K562 (cell line): Measurements from ENCODE around the gene VPS37D. TPM values are rescaled to one million over a fixed set of nuclear protein-coding genes. Genes with fewer than 3 reads are reported as not detected.

Experiments
- ATAC-seq: fragments of 200-7000 bp; cut with Tn5 transposase; 3 replicates; pipeline ENCODE4 v1.9.1; 2020; ENCODE audit warnings: moderate library complexity
- BruUV-seq: library from RNA; stranded (reverse); fragments of 400-500 nt; replicated peaks from 2 replicates; lab custom pipeline; 2021; lab: Mats Ljungman, UMichigan
- CTCF ChIA-PET: fragments of 300-600 bp; formaldehyde crosslinking; extraction: SDS; loops from one replicate; lab custom pipeline; 2021; ENCODE audit warnings: low intra/inter-chr PET ratio; lab: Yijun Ruan, JAX
- POLR2A ChIA-PET: fragments of 300-600, 350-650 bp; sonication (Branson Sonifier 250); formaldehyde crosslinking; extraction: SDS; loops from one replicate; lab custom pipeline; 2021; ENCODE audit warnings: antibody characterized with exemption, inconsistent platforms; lab: Yijun Ruan, JAX
- DNase-seq, 4 experiments: peaks; one replicate each; pipeline versions ENCODE4 v3.0.0 to v3.0.0-alpha.2; 2011 to 2018; ENCODE audit warnings: low spot score in 3 of 4, mixed read lengths in 3 of 4; ENCODE audit errors: extremely low read depth in 1 of 4
- FAIRE-seq: peaks from 2 replicates; lab custom pipeline; 2011; peaks lifted over from hg19 to GRCh38; lab: Jason Lieb, UNC
- H2AFZ ChIP-seq: 2 replicates; pipeline ENCODE4 v1.6.0; 2011; ENCODE audit warnings: low read depth, low read length, control low read depth, inconsistent platforms
- H3K27ac ChIP-seq: fragments of 200-600 bp; 3 replicates; pipeline ENCODE4 v1.8.0; 2011; ENCODE audit warnings: low read depth, mild to moderate bottlenecking, control low read depth, inconsistent platforms, low read length, moderate library complexity, mixed read lengths; ENCODE audit errors: extremely low read depth
- H3K27me3 ChIP-seq, 2 experiments: fragments of 300-600 bp in 1 of 2; 2 replicates in 1 of 2; 3 replicates in 1 of 2; pipeline versions ENCODE4 v1.6.0 to v1.8.0; 2011; ENCODE audit warnings: inconsistent platforms in 2 of 2, low read length in 2 of 2, mild to moderate bottlenecking in 1 of 2, mixed read lengths in 1 of 2, moderate library complexity in 1 of 2; ENCODE audit not compliant: control insufficient read depth in 2 of 2, insufficient read depth in 2 of 2
- H3K36me3 ChIP-seq: fragments of 300-600 bp; 3 replicates; pipeline ENCODE4 v1.8.0; 2011; ENCODE audit warnings: mild to moderate bottlenecking, low read length, inconsistent platforms; ENCODE audit not compliant: control insufficient read depth, insufficient read depth
- H3K4me1 ChIP-seq, 2 experiments: fragments of 200-600 bp in 1 of 2; replicated peaks in 1 of 2; 2 replicates in 1 of 2; 3 replicates in 1 of 2; pipeline versions ENCODE4 v1.5.1 to v1.8.0; 2011; ENCODE audit warnings: inconsistent platforms in 2 of 2, low read length in 2 of 2, mild to moderate bottlenecking in 1 of 2, mixed read lengths in 1 of 2, moderate library complexity in 1 of 2; ENCODE audit not compliant: control insufficient read depth in 2 of 2, insufficient read depth in 2 of 2
- H3K4me2 ChIP-seq: 2 replicates; pipeline ENCODE4 v1.6.1; 2011; ENCODE audit warnings: low read length, control low read depth, inconsistent platforms, mixed read lengths; ENCODE audit not compliant: insufficient read depth
- H3K4me3 ChIP-seq: fragments of 200-600 bp; sonication (generic), shearing (Covaris generic); 2 replicates; pipeline ENCODE4 v1.5.1; 2016; ENCODE audit warnings: control low read depth, inconsistent platforms
- H3K79me2 ChIP-seq: fragments of 200-600 bp; 3 replicates; pipeline ENCODE4 v1.8.0; 2011; ENCODE audit warnings: low read length, inconsistent platforms; ENCODE audit not compliant: control insufficient read depth, insufficient read depth
- H3K9ac ChIP-seq, 2 experiments: 2 replicates each; pipeline versions ENCODE4 v1.6.0 to v1.6.1; 2011; ENCODE audit warnings: low read depth in 2 of 2, low read length in 2 of 2, control low read depth in 1 of 2, inconsistent platforms in 1 of 2, mild to moderate bottlenecking in 1 of 2, mixed read lengths in 1 of 2; ENCODE audit not compliant: insufficient read depth in 1 of 2
- H3K9me1 ChIP-seq: one replicate; pipeline ENCODE4 v1.6.0; 2011; ENCODE audit warnings: inconsistent platforms, mild to moderate bottlenecking, low read length, moderate library complexity; ENCODE audit not compliant: control insufficient read depth, insufficient read depth
- H3K9me3 ChIP-seq: replicated peaks from 2 replicates; pipeline ENCODE4 v1.5.1; 2011; ENCODE audit warnings: low read depth, low read length, inconsistent platforms; ENCODE audit not compliant: control insufficient read depth, insufficient read depth
- H4K20me1 ChIP-seq: replicated peaks from 2 replicates; pipeline ENCODE4 v1.6.1; 2011; ENCODE audit warnings: low read length, inconsistent platforms, mixed read lengths; ENCODE audit not compliant: control insufficient read depth, insufficient read depth
- CBX1 ChIP-seq: sonication (generic); IDR thresholded peaks from 2 replicates; pipeline ENCODE4 v1.6.1; 2016; ENCODE audit warnings: antibody characterized with exemption, low read depth, mild to moderate bottlenecking
- CBX5 ChIP-seq: IDR thresholded peaks from 2 replicates; pipeline ENCODE4 v1.6.1; 2014; ENCODE audit warnings: low read depth, borderline replicate concordance
- GABPB1 ChIP-seq: sonication (generic); formaldehyde crosslinking; IDR thresholded peaks from 2 replicates; pipeline ENCODE4 v1.8.0; 2022; ENCODE audit warnings: mild to moderate bottlenecking, missing genetic modification reagents
- HMBOX1 ChIP-seq: sonication (generic); IDR thresholded peaks from 2 replicates; pipeline ENCODE4 v1.6.1; 2016
- HNRNPK ChIP-seq: fragments of 200-400 bp; formaldehyde crosslinking; IDR thresholded peaks from one replicate; pipeline ENCODE4 v1.6.1; 2018; ENCODE audit warnings: mild to moderate bottlenecking, low read depth, low read length; ENCODE audit not compliant: poor library complexity, severe bottlenecking
- KAT8 ChIP-seq: fragments of 450-650 bp; IDR thresholded peaks from 2 replicates; pipeline ENCODE4 v1.6.1; 2016; ENCODE audit warnings: low read depth, mild to moderate bottlenecking
- MCM2 ChIP-seq: fragments of 450-650 bp; IDR thresholded peaks from 2 replicates; pipeline ENCODE4 v1.6.1; 2017; ENCODE audit warnings: low read depth, mild to moderate bottlenecking
- POLR3G ChIP-seq: IDR thresholded peaks from 2 replicates; pipeline ENCODE4 v1.6.1; 2011; ENCODE audit not compliant: insufficient read length, insufficient replicate concordance; ENCODE audit errors: extremely low read depth
- SP1 ChIP-seq: sonication (generic); formaldehyde crosslinking; IDR thresholded peaks from 2 replicates; pipeline ENCODE4 v1.8.1; 2022; ENCODE audit warnings: mild to moderate bottlenecking, missing genetic modification reagents
- XRCC5 ChIP-seq: fragments of 200-400 bp; formaldehyde crosslinking; IDR thresholded peaks from 2 replicates; pipeline ENCODE4 v1.6.1; 2017; ENCODE audit warnings: low read depth, mild to moderate bottlenecking, low read length
- ZNF407 ChIP-seq: fragments of 450-650 bp; IDR thresholded peaks from 2 replicates; pipeline ENCODE4 v1.6.1; 2016; ENCODE audit warnings: low read depth
- WGBS: fragments of 100-300 bp; shearing (Covaris generic); methylation state at CpG from one replicate; pipeline ENCODE4 v1.1.6; 2016; ENCODE audit warnings: low coverage, mixed read lengths; ENCODE audit not compliant: insufficient coverage; ENCODE audit errors: missing lambda C conversion rate; 5-methylcytosine and 5-hydroxymethylcytosine counted together
- in situ Hi-C: fragments of 300-500 bp; cut with MboI; formaldehyde crosslinking; loops from 4 replicates; pipeline ENCODE4 v1.15.0; 2018; ENCODE audit warnings: inconsistent platforms, mixed read lengths
- intact Hi-C: fragments of 100-400 bp; cut with micrococcal nuclease; formaldehyde crosslinking; loops from 2 replicates; pipeline ENCODE4 v1.14.2; 2022
- polyA plus RNA-seq, 8 experiments: library from polyadenylated mRNA; depleted of rRNA in 4 of 8; stranded (reverse) in 5 of 8; unstranded in 3 of 8; fragments of >200 nt; fragmentation: Nextera tagmentation in 2 of 8; fragmentation: Illumina TruSeq in 1 of 8; extraction: Ambion mirVana in 2 of 8; extraction: Trizol in 1 of 8; gene quantifications; 2 replicates each; pipeline versions ENCODE4 v1.2.1 to v1.2.3, GENCODE V29; 2011 to 2014; ENCODE audit warnings: inconsistent platforms in 1 of 8, missing spikeins in 1 of 8
- total RNA-seq, 7 experiments: library from RNA; depleted of rRNA in 6 of 7; stranded (reverse); fragments of >200 nt in 6 of 7; fragmentation: Illumina TruSeq in 2 of 7; extraction: Trizol in 2 of 7; gene quantifications; 2 replicates each; pipeline versions ENCODE4 v1.2.1 to v1.2.3, GENCODE V29; 2011 to 2021; ENCODE audit warnings: low replicate concordance in 1 of 7

The VPS37D gene
- total and polyA plus RNA-seq, 9 of the 15 experiments (the other 6 are each of a cell fraction or from before 2014, with no cell fraction given): 0.25 to 2.3 (median 1.0) TPM; not detected in 3

GRCh38 chr7:73682745-73683055, 15.1 kb downstream of the VPS37D start (continued):
- 0 out of 2 replicates have a peak, but pooled peaks have one; percentile 18 for TF ChIP-seq XRCC5

- peak; percentile 98 to 99 (median 99) for DNase-seq
- Histone ChIP-seq H3K9me3 (no peaks in the 10 kb centered on the region), H3K36me3 (peaks cover 60% of the 10 kb centered on the region), H3K4me3 (peak within 1 kb of the TSS; percentile 99), H3K4me1 (peaks cover 35 to 45% of the 10 kb centered on the region in 2 experiments; a peak in 4 of 5 replicates), H2AFZ (peak within 1 kb of the TSS; percentile 98), H3K27ac (peak within 1 kb of the TSS; percentile 90), H3K79me2 (peaks cover 86% of the 10 kb centered on the region), H3K4me2 (peak within 1 kb of the TSS; percentile 94), H4K20me1 (0 out of 2 replicates have a peak, but pooled peaks cover 7% of the 10 kb centered on the region), H3K9ac (peak within 1 kb of the TSS; percentile 93 to 100), H3K9me1 (no peaks in the 10 kb centered on the region), H3K27me3 (no peaks in the 10 kb centered on the region)
- TSS peak; percentile 49 for BruUV-seq
- ATAC-seq: peak; percentile 94
- CTCF ChIA-PET: no interaction called here
- FAIRE-seq: peak; percentile 91
- WGBS: under 1% methylated on average over 67 of the region's 68 CpGs
- POLR2A ChIA-PET: interaction anchor here (0.9 to 1.4 kb wide), 5 partner anchors 8 to 23 kb away, joined by 3 to 8 read pairs (median 5); no protein-coding TSS in a partner anchor
- in situ Hi-C loops (no loop called here), intact Hi-C loops (loop anchor here (5.0 kb wide), 1 partner anchor 34 kb away; the partner anchor contains the start of gene STX1A)
- no peak for TF ChIP-seq KAT8
- no peak for TF ChIP-seq POLR3G
- TF ChIP-seq SP1 (CRISPR knock-in tag): peak; percentile 77
- TF ChIP-seq ZNF407: no peak
- no peak for TF ChIP-seq CBX5
- no peak for TF ChIP-seq HNRNPK
- no peak for TF ChIP-seq MCM2
- no peak for TF ChIP-seq HMBOX1
- 0 out of 2 replicates have a peak, but pooled peaks have one; percentile 9 for TF ChIP-seq CBX1
- peak; percentile 70 for TF ChIP-seq GABPB1 (CRISPR knock-in tag)
Measured at GRCh38 chr7:73683056-73683787, 15.6 kb downstream of the VPS37D start, which contains the start of the genes BUD23 and DNAJC30. Gene BUD23, plus strand, starts transcription at chr7:73683597. Its CDS starts 29 bp downstream, at chr7:73683626. Gene DNAJC30, minus strand, starts transcription at chr7:73683453. Its CDS starts 30 bp downstream, at chr7:73683423.
